SK-N-SH (cell line): ENCODE measurements around the gene FCRL4. TPM values are rescaled to one million over a fixed set of nuclear protein-coding genes. Genes with fewer than 3 reads are reported as not detected.

Experiments used
- CTCF ChIA-PET: fragments of 300-600, 350-600 bp; formaldehyde crosslinking; extraction: SDS; loops from one replicate; lab custom pipeline; 2021; lab: Yijun Ruan, JAX
- POLR2A ChIA-PET: fragments of 350-600 bp; sonication (Branson Sonifier 250); formaldehyde crosslinking; extraction: SDS; loops from one replicate; lab custom pipeline; 2020; ENCODE audit warnings: antibody characterized with exemption, inconsistent platforms; lab: Yijun Ruan, JAX
- DNase-seq: peaks from one replicate; pipeline ENCODE4 v3.0.0; 2012
- H2AFZ ChIP-seq: fragments of 200-600 bp; sonication (generic); 2 replicates; pipeline ENCODE4 v1.8.1; 2016; ENCODE audit warnings: antibody characterized with exemption, mild to moderate bottlenecking, low read depth
- H3F3A ChIP-seq: fragments of 200-600 bp; sonication (generic); replicated peaks from 2 replicates; pipeline ENCODE3; 2016; ENCODE audit warnings: antibody characterized with exemption, mild to moderate bottlenecking; ENCODE audit not compliant: insufficient read depth
- H3K27ac ChIP-seq, 2 experiments: fragments of 200-500 bp in 1 of 2; fragments of 200-600 bp in 1 of 2; sonication (Bioruptor generic) in 1 of 2; sonication (generic), shearing (Covaris generic) in 1 of 2; 2 replicates each; pipeline versions ENCODE4 v1.5.1 to v1.6.1; 2014 to 2016; ENCODE audit warnings: low read depth in 2 of 2, inconsistent platforms in 1 of 2, low read length in 1 of 2, mild to moderate bottlenecking in 1 of 2, mixed read lengths in 1 of 2
- H3K27me3 ChIP-seq: fragments of 200-600 bp; sonication (generic), shearing (Covaris generic); 2 replicates; pipeline ENCODE4 v1.6.1; 2016; ENCODE audit warnings: mixed run types; ENCODE audit not compliant: insufficient read depth
- H3K36me3 ChIP-seq, 2 experiments: fragments of 200-500 bp in 1 of 2; fragments of 200-600 bp in 1 of 2; sonication (Bioruptor generic) in 1 of 2; sonication (generic) in 1 of 2; replicated peaks in 1 of 2; 2 replicates each; pipeline versions ENCODE3 to v1.5.1; 2014 to 2016; ENCODE audit warnings: low read length in 1 of 2, mild to moderate bottlenecking in 1 of 2; ENCODE audit not compliant: insufficient read depth in 2 of 2, control insufficient read depth in 1 of 2
- H3K4me1 ChIP-seq, 2 experiments: fragments of 200-500 bp in 1 of 2; fragments of 200-600 bp in 1 of 2; sonication (Bioruptor generic) in 1 of 2; sonication (generic), shearing (Covaris generic) in 1 of 2; 2 replicates each; pipeline versions ENCODE4 v1.5.1 to v1.6.1; 2014 to 2016; ENCODE audit warnings: low read depth in 1 of 2, low read length in 1 of 2, mixed run types in 1 of 2; ENCODE audit not compliant: insufficient read depth in 2 of 2, control insufficient read depth in 1 of 2
- H3K4me2 ChIP-seq: fragments of 200-600 bp; sonication (generic), shearing (Covaris generic); 2 replicates; pipeline ENCODE4 v1.6.1; 2017; ENCODE audit warnings: mixed run types
- H3K4me3 ChIP-seq, 2 experiments: fragments of 200-500 bp in 1 of 2; fragments of 200-600 bp in 1 of 2; sonication (Bioruptor generic) in 1 of 2; sonication (generic), shearing (Covaris generic) in 1 of 2; 2 replicates each; pipeline versions ENCODE4 v1.5.1 to v1.8.1; 2014 to 2016; ENCODE audit warnings: low read depth in 2 of 2, inconsistent platforms in 1 of 2, low read length in 1 of 2, mild to moderate bottlenecking in 1 of 2, mixed read lengths in 1 of 2, moderate library complexity in 1 of 2
- H3K79me2 ChIP-seq: fragments of 200-600 bp; sonication (generic); 2 replicates; pipeline ENCODE4 v1.8.1; 2017; ENCODE audit warnings: mild to moderate bottlenecking; ENCODE audit not compliant: insufficient read depth
- H3K9ac ChIP-seq: fragments of 200-600 bp; sonication (generic); 2 replicates; pipeline ENCODE4 v1.6.1; 2017; ENCODE audit warnings: mixed run types
- H3K9me2 ChIP-seq: fragments of 200-600 bp; sonication (generic); 2 replicates; pipeline ENCODE4 v1.6.1; 2017; ENCODE audit warnings: mixed run types
- H3K9me3 ChIP-seq: fragments of 200-600 bp; sonication (generic); 2 replicates; pipeline ENCODE4 v1.6.1; 2017; ENCODE audit warnings: mixed run types, mild to moderate bottlenecking, moderate library complexity
- H4K20me1 ChIP-seq: fragments of 200-600 bp; sonication (generic); 2 replicates; pipeline ENCODE4 v1.6.1; 2017; ENCODE audit warnings: mild to moderate bottlenecking, mixed run types; ENCODE audit not compliant: insufficient read depth
- CHD2 ChIP-seq: fragments of 150-350 bp; IDR thresholded peaks from 2 replicates; pipeline ENCODE4 v1.6.1; 2018; ENCODE audit warnings: low read length; ENCODE audit not compliant: partially characterized antibody
- CTCF ChIP-seq: fragments of 200-600 bp; sonication (generic); IDR thresholded peaks from 2 replicates; pipeline ENCODE4 v1.6.1; 2017; ENCODE audit warnings: antibody characterized with exemption, mild to moderate bottlenecking, moderate library complexity
- ELF1 ChIP-seq: IDR thresholded peaks from 2 replicates; pipeline ENCODE4 v1.4.0; 2012
- EP300 ChIP-seq, 2 experiments: IDR thresholded peaks; 2 replicates each; pipeline versions ENCODE4 v1.4.0 to v1.6.1; 2012; ENCODE audit warnings: borderline replicate concordance in 1 of 2, low read depth in 1 of 2, low read length in 1 of 2
- FOSL2 ChIP-seq: IDR thresholded peaks from 2 replicates; pipeline ENCODE4 v1.4.0; 2012; ENCODE audit warnings: low read depth, mild to moderate bottlenecking, moderate library complexity, borderline replicate concordance
- FOXM1 ChIP-seq: IDR thresholded peaks from 2 replicates; pipeline ENCODE4 v1.4.0; 2012; ENCODE audit warnings: low read depth, mild to moderate bottlenecking
- GABPA ChIP-seq: IDR thresholded peaks from 2 replicates; pipeline ENCODE4 v1.4.0; 2012; ENCODE audit warnings: low read depth, mild to moderate bottlenecking
- GATA2 ChIP-seq: sonication (generic); formaldehyde crosslinking; IDR thresholded peaks from 2 replicates; pipeline ENCODE4 v1.5.0; 2020; ENCODE audit warnings: mild to moderate bottlenecking, missing genetic modification reagents
- MXI1 ChIP-seq: IDR thresholded peaks from 2 replicates; pipeline ENCODE4 v1.6.1; 2012; ENCODE audit warnings: mild to moderate bottlenecking, low read depth, low read length, improper control_type of control experiment
- NFIC ChIP-seq: IDR thresholded peaks from 2 replicates; pipeline ENCODE4 v1.4.0; 2012; ENCODE audit warnings: borderline replicate concordance
- POLR2AphosphoS5 ChIP-seq: IDR thresholded peaks from 2 replicates; pipeline ENCODE4 v1.6.1; 2012; ENCODE audit warnings: low read depth, low read length
- RAD21 ChIP-seq: IDR thresholded peaks from 2 replicates; pipeline ENCODE4 v1.6.1; 2012; ENCODE audit warnings: mild to moderate bottlenecking, low read length
- RCOR1 ChIP-seq: fragments of 150-350 bp; IDR thresholded peaks from 2 replicates; pipeline ENCODE4 v1.6.1; 2017; ENCODE audit warnings: antibody characterized with exemption, low read length
- REST ChIP-seq: IDR thresholded peaks from 2 replicates; pipeline ENCODE4 v1.6.1; 2012; ENCODE audit warnings: mild to moderate bottlenecking, low read depth, low read length, moderate library complexity
- RFX5 ChIP-seq: IDR thresholded peaks from 2 replicates; pipeline ENCODE4 v1.6.1; 2012; ENCODE audit warnings: mild to moderate bottlenecking, improper control_type of control experiment, low read length
- RXRA ChIP-seq: IDR thresholded peaks from 2 replicates; pipeline ENCODE4 v1.4.0; 2012; ENCODE audit warnings: low read depth, mild to moderate bottlenecking, borderline replicate concordance
- SIN3A ChIP-seq: IDR thresholded peaks from 2 replicates; pipeline ENCODE4 v1.6.1; 2012; ENCODE audit warnings: low read depth, mild to moderate bottlenecking, low read length, moderate library complexity, borderline replicate concordance
- SMC3 ChIP-seq: IDR thresholded peaks from 2 replicates; pipeline ENCODE4 v1.6.1; 2012; ENCODE audit warnings: low read depth, low read length, improper control_type of control experiment
- YY1 ChIP-seq: IDR thresholded peaks from 2 replicates; pipeline ENCODE4 v1.4.0; 2012; ENCODE audit warnings: low read depth, mild to moderate bottlenecking
- ZBTB33 ChIP-seq: IDR thresholded peaks from 2 replicates; pipeline ENCODE4 v1.4.0; 2012; ENCODE audit warnings: low read depth, borderline replicate concordance
- WGBS: methylation state at CpG from one replicate; pipeline ENCODE4 v1.1.6; 2017; ENCODE audit warnings: low lambda C conversion rate; 5-methylcytosine and 5-hydroxymethylcytosine counted together
- polyA plus RNA-seq, 3 experiments: library from polyadenylated mRNA; depleted of rRNA; stranded (reverse); fragments of >200 nt; gene quantifications; 2 replicates each; pipeline ENCODE4 v1.2.3, GENCODE V29; 2012

The FCRL4 gene
- polyA plus RNA-seq, 1 of the 3 experiments (the other 2 are of a cell fraction) = not detected

GRCh38 chr1:157646144-157646543 lies 48.3 kb upstream of the FCRL4 start:
- TF ChIP-seq SIN3A (no peak), FOSL2 (no peak), FOXM1 (no peak), RFX5 (no peak), RCOR1 (no peak), GABPA (no peak), YY1 (no peak), ZBTB33 (no peak), RXRA (no peak)
- no peak for DNase-seq
- no peaks in the 10 kb centered on the region for H3K9me3 ChIP-seq
- H3K36me3 ChIP-seq = no peaks in the 10 kb centered on the region
- CTCF ChIA-PET = no interaction called here
- H3K79me2 ChIP-seq = no peaks in the 10 kb centered on the region
- H2AFZ ChIP-seq = no peak overlapping the region
- no peak overlapping the region for H3K4me3 ChIP-seq
- no peaks in the 10 kb centered on the region; the same call in 1 of the 2 replicates for H3K27me3 ChIP-seq
- no peak overlapping the region for H3K27ac ChIP-seq
- H3K4me1 ChIP-seq = no peaks in the 10 kb centered on the region
- no peaks in the 10 kb centered on the region for H3K9me2 ChIP-seq
- H3K9ac ChIP-seq = no peak overlapping the region
- H3F3A ChIP-seq = no peaks in the 10 kb centered on the region
- POLR2A ChIA-PET = no interaction called here
- H3K4me2 ChIP-seq = no peak overlapping the region
- H4K20me1 ChIP-seq = no peaks in the 10 kb centered on the region

- Histone ChIP-seq H3K27me3 (no peaks in the 10 kb centered on the region), H3K9me3 (no peaks in the 10 kb centered on the region), H3K4me3 (no peak overlapping the region), H3K4me1 (no peaks in the 10 kb centered on the region), H3K9me2 (no peaks in the 10 kb centered on the region), H3F3A (no peaks in the 10 kb centered on the region), H4K20me1 (no peaks in the 10 kb centered on the region), H3K27ac (no peak overlapping the region), H3K36me3 (no peaks in the 10 kb centered on the region), H3K9ac (no peak overlapping the region), H2AFZ (no peak overlapping the region), H3K79me2 (no peaks in the 10 kb centered on the region), H3K4me2 (no peak overlapping the region)
- WGBS = 3% methylated on average over 2 of the region's 2 CpGs
- ChIA-PET CTCF (no interaction called here), POLR2A (no interaction called here)
- no peak for DNase-seq
- TF ChIP-seq RCOR1 = no peak
- TF ChIP-seq RFX5 = no peak
- TF ChIP-seq RXRA = no peak
- TF ChIP-seq RAD21 = no peak
- TF ChIP-seq EP300 (IDR thresholded peaks at IDR 0.05; ENCODE audit: borderline replicate concordance in 1 of 2, low read depth in 1 of 2, low read length in 1 of 2) = no peak
- no peak for TF ChIP-seq SMC3
- TF ChIP-seq MXI1 = no peak
- no peak for TF ChIP-seq GATA2
- no peak for TF ChIP-seq ZBTB33
- TF ChIP-seq REST = no peak
- no peak for TF ChIP-seq CHD2
- TF ChIP-seq NFIC = no peak
- no peak for TF ChIP-seq GABPA
- TF ChIP-seq CTCF = no peak
- no peak for TF ChIP-seq FOXM1
- no peak for TF ChIP-seq ELF1
- TF ChIP-seq POLR2AphosphoS5 = no peak
Measured at GRCh38 chr1:157641177-157641576, 43.3 kb upstream of the FCRL4 start.
